Measurements from ENCODE around the gene TTC12.

GRCh38 chr11:113286509-113287497 is 27.6 kb upstream of the TTC12 start:
- TF ChIP-seq SP1 (CRISPR knock-in tag; IDR thresholded peaks at IDR 0.05) (no peak), MAFG (tag; conservative IDR thresholded peaks at IDR 0.05) (no peak), EZH2 (IDR thresholded peaks at IDR 0.05; ENCODE audit: borderline replicate concordance, low read depth, low read length) (no peak)
